ENCODE results near the gene MCOLN1. TPM values are rescaled to one million over a fixed set of nuclear protein-coding genes. Genes with fewer than 3 reads are reported as not detected.
A peak's percentile ranks its signal among the peaks of the same experiment; 100 is the strongest.

The MCOLN1 gene
- total and polyA plus RNA-seq, 9 of the 15 experiments (the other 6 are each of a cell fraction or from before 2014, with no cell fraction given): 0.25 to 15.4 (median 7.1) TPM

DNA sequence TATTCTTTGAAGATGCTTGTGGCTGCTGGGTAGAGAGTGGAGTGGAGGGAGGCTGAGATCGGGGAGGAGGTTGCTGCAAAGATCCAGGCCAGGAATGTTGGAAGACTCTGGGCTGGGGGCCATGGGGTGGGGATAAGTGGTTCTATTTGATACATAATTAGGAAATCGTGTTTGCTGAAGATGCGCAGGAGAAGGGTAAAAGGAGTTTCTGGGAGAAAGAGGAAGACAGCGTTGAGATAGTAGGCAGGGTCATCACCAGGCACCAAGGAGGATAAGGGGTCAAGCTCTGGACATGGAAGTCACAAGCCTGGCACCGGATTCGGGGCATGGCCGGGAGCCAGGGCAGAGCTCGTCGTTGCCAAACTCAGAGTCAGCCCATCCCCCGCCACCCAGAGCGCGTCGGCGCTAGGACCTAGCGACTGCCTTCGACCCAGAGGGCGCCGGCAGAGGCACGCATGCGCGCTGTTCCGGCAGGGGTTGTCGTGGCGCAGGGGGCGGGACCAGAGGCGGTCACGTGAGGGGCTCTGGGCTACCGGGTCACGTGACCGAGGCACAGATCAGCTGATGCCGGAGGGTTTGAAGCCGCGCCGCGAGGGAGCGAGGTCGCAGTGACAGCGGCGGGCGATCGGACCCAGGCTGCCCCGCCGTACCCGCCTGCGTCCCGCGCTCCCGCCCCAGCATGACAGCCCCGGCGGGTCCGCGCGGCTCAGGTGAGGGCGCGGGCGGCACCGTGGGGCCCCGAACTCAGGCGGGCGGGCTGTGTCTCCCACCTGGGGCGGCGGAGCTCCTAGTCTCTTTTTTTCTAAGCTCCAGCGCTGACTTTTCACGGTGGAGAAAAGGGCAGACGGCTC lies at the start of gene MCOLN1 (continued):
- TF ChIP-seq, protein P1, sequence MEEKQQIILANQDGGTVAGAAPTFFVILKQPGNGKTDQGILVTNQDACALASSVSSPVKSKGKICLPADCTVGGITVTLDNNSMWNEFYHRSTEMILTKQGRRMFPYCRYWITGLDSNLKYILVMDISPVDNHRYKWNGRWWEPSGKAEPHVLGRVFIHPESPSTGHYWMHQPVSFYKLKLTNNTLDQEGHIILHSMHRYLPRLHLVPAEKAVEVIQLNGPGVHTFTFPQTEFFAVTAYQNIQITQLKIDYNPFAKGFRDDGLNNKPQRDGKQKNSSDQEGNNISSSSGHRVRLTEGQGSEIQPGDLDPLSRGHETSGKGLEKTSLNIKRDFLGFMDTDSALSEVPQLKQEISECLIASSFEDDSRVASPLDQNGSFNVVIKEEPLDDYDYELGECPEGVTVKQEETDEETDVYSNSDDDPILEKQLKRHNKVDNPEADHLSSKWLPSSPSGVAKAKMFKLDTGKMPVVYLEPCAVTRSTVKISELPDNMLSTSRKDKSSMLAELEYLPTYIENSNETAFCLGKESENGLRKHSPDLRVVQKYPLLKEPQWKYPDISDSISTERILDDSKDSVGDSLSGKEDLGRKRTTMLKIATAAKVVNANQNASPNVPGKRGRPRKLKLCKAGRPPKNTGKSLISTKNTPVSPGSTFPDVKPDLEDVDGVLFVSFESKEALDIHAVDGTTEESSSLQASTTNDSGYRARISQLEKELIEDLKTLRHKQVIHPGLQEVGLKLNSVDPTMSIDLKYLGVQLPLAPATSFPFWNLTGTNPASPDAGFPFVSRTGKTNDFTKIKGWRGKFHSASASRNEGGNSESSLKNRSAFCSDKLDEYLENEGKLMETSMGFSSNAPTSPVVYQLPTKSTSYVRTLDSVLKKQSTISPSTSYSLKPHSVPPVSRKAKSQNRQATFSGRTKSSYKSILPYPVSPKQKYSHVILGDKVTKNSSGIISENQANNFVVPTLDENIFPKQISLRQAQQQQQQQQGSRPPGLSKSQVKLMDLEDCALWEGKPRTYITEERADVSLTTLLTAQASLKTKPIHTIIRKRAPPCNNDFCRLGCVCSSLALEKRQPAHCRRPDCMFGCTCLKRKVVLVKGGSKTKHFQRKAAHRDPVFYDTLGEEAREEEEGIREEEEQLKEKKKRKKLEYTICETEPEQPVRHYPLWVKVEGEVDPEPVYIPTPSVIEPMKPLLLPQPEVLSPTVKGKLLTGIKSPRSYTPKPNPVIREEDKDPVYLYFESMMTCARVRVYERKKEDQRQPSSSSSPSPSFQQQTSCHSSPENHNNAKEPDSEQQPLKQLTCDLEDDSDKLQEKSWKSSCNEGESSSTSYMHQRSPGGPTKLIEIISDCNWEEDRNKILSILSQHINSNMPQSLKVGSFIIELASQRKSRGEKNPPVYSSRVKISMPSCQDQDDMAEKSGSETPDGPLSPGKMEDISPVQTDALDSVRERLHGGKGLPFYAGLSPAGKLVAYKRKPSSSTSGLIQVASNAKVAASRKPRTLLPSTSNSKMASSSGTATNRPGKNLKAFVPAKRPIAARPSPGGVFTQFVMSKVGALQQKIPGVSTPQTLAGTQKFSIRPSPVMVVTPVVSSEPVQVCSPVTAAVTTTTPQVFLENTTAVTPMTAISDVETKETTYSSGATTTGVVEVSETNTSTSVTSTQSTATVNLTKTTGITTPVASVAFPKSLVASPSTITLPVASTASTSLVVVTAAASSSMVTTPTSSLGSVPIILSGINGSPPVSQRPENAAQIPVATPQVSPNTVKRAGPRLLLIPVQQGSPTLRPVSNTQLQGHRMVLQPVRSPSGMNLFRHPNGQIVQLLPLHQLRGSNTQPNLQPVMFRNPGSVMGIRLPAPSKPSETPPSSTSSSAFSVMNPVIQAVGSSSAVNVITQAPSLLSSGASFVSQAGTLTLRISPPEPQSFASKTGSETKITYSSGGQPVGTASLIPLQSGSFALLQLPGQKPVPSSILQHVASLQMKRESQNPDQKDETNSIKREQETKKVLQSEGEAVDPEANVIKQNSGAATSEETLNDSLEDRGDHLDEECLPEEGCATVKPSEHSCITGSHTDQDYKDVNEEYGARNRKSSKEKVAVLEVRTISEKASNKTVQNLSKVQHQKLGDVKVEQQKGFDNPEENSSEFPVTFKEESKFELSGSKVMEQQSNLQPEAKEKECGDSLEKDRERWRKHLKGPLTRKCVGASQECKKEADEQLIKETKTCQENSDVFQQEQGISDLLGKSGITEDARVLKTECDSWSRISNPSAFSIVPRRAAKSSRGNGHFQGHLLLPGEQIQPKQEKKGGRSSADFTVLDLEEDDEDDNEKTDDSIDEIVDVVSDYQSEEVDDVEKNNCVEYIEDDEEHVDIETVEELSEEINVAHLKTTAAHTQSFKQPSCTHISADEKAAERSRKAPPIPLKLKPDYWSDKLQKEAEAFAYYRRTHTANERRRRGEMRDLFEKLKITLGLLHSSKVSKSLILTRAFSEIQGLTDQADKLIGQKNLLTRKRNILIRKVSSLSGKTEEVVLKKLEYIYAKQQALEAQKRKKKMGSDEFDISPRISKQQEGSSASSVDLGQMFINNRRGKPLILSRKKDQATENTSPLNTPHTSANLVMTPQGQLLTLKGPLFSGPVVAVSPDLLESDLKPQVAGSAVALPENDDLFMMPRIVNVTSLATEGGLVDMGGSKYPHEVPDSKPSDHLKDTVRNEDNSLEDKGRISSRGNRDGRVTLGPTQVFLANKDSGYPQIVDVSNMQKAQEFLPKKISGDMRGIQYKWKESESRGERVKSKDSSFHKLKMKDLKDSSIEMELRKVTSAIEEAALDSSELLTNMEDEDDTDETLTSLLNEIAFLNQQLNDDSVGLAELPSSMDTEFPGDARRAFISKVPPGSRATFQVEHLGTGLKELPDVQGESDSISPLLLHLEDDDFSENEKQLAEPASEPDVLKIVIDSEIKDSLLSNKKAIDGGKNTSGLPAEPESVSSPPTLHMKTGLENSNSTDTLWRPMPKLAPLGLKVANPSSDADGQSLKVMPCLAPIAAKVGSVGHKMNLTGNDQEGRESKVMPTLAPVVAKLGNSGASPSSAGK (IDR thresholded peaks at IDR 0.05): peak; percentile 71
- TF ChIP-seq, protein P2, sequence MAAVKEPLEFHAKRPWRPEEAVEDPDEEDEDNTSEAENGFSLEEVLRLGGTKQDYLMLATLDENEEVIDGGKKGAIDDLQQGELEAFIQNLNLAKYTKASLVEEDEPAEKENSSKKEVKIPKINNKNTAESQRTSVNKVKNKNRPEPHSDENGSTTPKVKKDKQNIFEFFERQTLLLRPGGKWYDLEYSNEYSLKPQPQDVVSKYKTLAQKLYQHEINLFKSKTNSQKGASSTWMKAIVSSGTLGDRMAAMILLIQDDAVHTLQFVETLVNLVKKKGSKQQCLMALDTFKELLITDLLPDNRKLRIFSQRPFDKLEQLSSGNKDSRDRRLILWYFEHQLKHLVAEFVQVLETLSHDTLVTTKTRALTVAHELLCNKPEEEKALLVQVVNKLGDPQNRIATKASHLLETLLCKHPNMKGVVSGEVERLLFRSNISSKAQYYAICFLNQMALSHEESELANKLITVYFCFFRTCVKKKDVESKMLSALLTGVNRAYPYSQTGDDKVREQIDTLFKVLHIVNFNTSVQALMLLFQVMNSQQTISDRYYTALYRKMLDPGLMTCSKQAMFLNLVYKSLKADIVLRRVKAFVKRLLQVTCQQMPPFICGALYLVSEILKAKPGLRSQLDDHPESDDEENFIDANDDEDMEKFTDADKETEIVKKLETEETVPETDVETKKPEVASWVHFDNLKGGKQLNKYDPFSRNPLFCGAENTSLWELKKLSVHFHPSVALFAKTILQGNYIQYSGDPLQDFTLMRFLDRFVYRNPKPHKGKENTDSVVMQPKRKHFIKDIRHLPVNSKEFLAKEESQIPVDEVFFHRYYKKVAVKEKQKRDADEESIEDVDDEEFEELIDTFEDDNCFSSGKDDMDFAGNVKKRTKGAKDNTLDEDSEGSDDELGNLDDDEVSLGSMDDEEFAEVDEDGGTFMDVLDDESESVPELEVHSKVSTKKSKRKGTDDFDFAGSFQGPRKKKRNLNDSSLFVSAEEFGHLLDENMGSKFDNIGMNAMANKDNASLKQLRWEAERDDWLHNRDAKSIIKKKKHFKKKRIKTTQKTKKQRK (IDR thresholded peaks at IDR 0.05; ENCODE audit: borderline replicate concordance, low read depth, low read length): no peak
- TF ChIP-seq ZNF57 (CRISPR knock-in tag; IDR thresholded peaks at IDR 0.05) (no peak), ZFPM2 (CRISPR knock-in tag; IDR thresholded peaks at IDR 0.05) (no peak), CCAR2 (IDR thresholded peaks at IDR 0.05; ENCODE audit: low read depth, low read length) (no peak), HDGF (IDR thresholded peaks at IDR 0.05) (no peak), ARID3B (CRISPR knock-in tag; IDR thresholded peaks at IDR 0.05; ENCODE audit: borderline replicate concordance) (peak; percentile 49; the same call in 1 of the 2 replicates), TFE3 (CRISPR knock-in tag; IDR thresholded peaks at IDR 0.05) (peak; percentile 100)

Data from K562 (cell line).